A673 (cell line): ENCODE data around the gene CT47C1. TPM values are rescaled to one million over a fixed set of nuclear protein-coding genes. Genes with fewer than 3 reads are reported as not detected.
"Not testable (repeated sequence)": the region's sequence is repeated elsewhere in the genome, so short reads cannot be mapped to it uniquely, and the experiment has no call there.

Experiments
- Bru-seq: library from RNA; stranded (reverse); fragments of 400-500 nt; gene quantifications from one replicate; lab custom pipeline; 2021; lab: Mats Ljungman, UMichigan
- BruChase-seq, 2 experiments: library from RNA; stranded (reverse); fragments of 400-500 nt; gene quantifications; one replicate each; lab custom pipeline; 2021; lab: Mats Ljungman, UMichigan
- BruUV-seq: library from RNA; stranded (reverse); fragments of 400-500 nt; replicated peaks from 2 replicates; lab custom pipeline; 2021; lab: Mats Ljungman, UMichigan
- CTCF ChIA-PET: fragments of 300-600 bp; sonication (Branson Sonifier 250); formaldehyde crosslinking; loops from one replicate; lab custom pipeline; 2022; ENCODE audit warnings: antibody characterized with exemption; lab: Charles Lee
- POLR2A ChIA-PET: fragments of 300-600 bp; sonication (Branson Sonifier 250); formaldehyde crosslinking; loops from one replicate; lab custom pipeline; 2022; ENCODE audit warnings: antibody characterized with exemption; ENCODE audit not compliant: low non-redundant PET; lab: Charles Lee
- DNase-seq: peaks from one replicate; pipeline ENCODE4 v3.0.0-alpha.2; 2015; ENCODE audit warnings: low spot score
- H3K27ac ChIP-seq: fragments of 200-600 bp; sonication (generic); 2 replicates; pipeline ENCODE4 v1.5.1; 2016; ENCODE audit warnings: mixed run types, low read depth, mild to moderate bottlenecking, mixed read lengths, antibody characterized with exemption, low read length; ENCODE audit not compliant: poor library complexity, severe bottlenecking
- H3K27me3 ChIP-seq: fragments of 200-600 bp; sonication (generic); replicated peaks from 2 replicates; pipeline ENCODE4 v1.6.1; 2017; ENCODE audit warnings: mixed run types, low read depth, mild to moderate bottlenecking, mixed read lengths, antibody characterized with exemption, low read length; ENCODE audit not compliant: insufficient read depth, poor library complexity
- H3K36me3 ChIP-seq: fragments of 200-600 bp; sonication (generic); 2 replicates; pipeline ENCODE4 v1.6.1; 2016; ENCODE audit warnings: mixed run types, mild to moderate bottlenecking, mixed read lengths, antibody characterized with exemption, low read length; ENCODE audit not compliant: insufficient read depth, poor library complexity, severe bottlenecking
- H3K4me1 ChIP-seq: fragments of 200-600 bp; sonication (generic); 2 replicates; pipeline ENCODE4 v1.6.1; 2017; ENCODE audit warnings: mixed run types, mild to moderate bottlenecking, mixed read lengths, antibody characterized with exemption, low read length; ENCODE audit not compliant: insufficient read depth, poor library complexity, severe bottlenecking
- H3K4me3 ChIP-seq: fragments of 200-600 bp; sonication (generic); 2 replicates; pipeline ENCODE4 v1.5.1; 2016; ENCODE audit warnings: low read depth, mixed run types, mild to moderate bottlenecking, mixed read lengths, low read length; ENCODE audit not compliant: poor library complexity, severe bottlenecking
- H3K9me3 ChIP-seq: fragments of 200-600 bp; sonication (generic); 2 replicates; pipeline ENCODE4 v1.6.1; 2016; ENCODE audit warnings: mixed run types, low read depth, mild to moderate bottlenecking, mixed read lengths, antibody characterized with exemption, low read length; ENCODE audit not compliant: poor library complexity, severe bottlenecking
- EZH2 ChIP-seq: fragments of 200-600 bp; sonication (generic); IDR thresholded peaks from 2 replicates; pipeline ENCODE4 v1.6.1; 2017; ENCODE audit warnings: borderline replicate concordance, low read depth, mild to moderate bottlenecking, mixed read lengths, antibody characterized with exemption, low read length; ENCODE audit not compliant: poor library complexity, severe bottlenecking
- intact Hi-C: fragments of 100-400 bp; cut with micrococcal nuclease; formaldehyde crosslinking; loops from one replicate; pipeline ENCODE4 v1.10.0; 2022; ENCODE audit not compliant: unreplicated experiment
- long read RNA-seq: library from polyadenylated mRNA; stranded (forward); transcript quantifications from one replicate; pipeline ENCODE4 v2.0.0, GENCODE V29; 2022
- total RNA-seq: library from RNA; stranded (reverse); gene quantifications from 2 replicates; pipeline ENCODE4 v1.2.3, GENCODE V29; 2021
- TF ChIP-seq, protein P1 (sequence below): fragments of 300-800, 200-600 bp; sonication (generic); conservative IDR thresholded peaks from 2 replicates; pipeline ENCODE4 v1.5.1; 2017; ENCODE audit warnings: low read depth, mild to moderate bottlenecking, antibody characterized with exemption, low read length, moderate library complexity, mixed read lengths

Gene CT47C1
- not detected in 2 replicates for total RNA-seq
- not detected for Bru-seq, nascent RNA
- not detected for BruChase-seq, experiment 1, labeled RNA remaining after a 2-hour chase
- BruChase-seq, experiment 2, labeled RNA remaining after a 6-hour chase, result not detected
- long read RNA-seq, result 0 reads

DNA sequence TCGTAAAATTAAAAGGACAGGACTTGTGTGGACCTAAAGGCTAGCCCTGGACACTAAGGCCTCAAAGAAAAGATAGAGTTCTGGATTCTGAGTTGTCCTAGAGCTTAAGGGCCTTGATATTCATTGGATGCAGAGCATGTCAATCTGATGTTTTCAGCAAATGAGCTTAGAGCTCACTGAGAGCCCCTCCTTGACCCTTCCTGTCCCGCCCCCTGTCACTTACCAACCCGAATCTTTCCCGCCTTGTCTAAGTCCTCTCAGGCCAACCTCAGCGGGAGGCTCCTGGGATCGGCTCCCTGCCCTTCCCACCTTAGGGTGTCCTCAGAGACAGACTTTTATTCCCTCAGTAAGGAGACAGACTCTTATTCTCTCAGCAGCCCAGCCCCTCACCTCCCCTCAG, at the start of gene CT47C1:
CT47C1 (plus strand) TSS at position 250 of the 400 bp plus-strand sequence. CDS start 233 bp downstream, outside the sequence.
- H3K36me3 ChIP-seq, result no peaks in the 10 kb centered on the region
- DNase-seq, result peak; percentile 2
- H3K4me3 ChIP-seq, result no peak within 1 kb of the TSS
- TF ChIP-seq EZH2, result no peak
- TF ChIP-seq, protein P1, sequence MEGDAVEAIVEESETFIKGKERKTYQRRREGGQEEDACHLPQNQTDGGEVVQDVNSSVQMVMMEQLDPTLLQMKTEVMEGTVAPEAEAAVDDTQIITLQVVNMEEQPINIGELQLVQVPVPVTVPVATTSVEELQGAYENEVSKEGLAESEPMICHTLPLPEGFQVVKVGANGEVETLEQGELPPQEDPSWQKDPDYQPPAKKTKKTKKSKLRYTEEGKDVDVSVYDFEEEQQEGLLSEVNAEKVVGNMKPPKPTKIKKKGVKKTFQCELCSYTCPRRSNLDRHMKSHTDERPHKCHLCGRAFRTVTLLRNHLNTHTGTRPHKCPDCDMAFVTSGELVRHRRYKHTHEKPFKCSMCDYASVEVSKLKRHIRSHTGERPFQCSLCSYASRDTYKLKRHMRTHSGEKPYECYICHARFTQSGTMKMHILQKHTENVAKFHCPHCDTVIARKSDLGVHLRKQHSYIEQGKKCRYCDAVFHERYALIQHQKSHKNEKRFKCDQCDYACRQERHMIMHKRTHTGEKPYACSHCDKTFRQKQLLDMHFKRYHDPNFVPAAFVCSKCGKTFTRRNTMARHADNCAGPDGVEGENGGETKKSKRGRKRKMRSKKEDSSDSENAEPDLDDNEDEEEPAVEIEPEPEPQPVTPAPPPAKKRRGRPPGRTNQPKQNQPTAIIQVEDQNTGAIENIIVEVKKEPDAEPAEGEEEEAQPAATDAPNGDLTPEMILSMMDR, result no peak
- ChIA-PET CTCF (no interaction called here), POLR2A (no interaction called here)
- no TSS peak for BruUV-seq
- H3K9me3 ChIP-seq, result no peaks in the 10 kb centered on the region
- no peak within 1 kb of the TSS for H3K27ac ChIP-seq
- H3K27me3 ChIP-seq, result peaks cover 11% of the 10 kb centered on the region
- intact Hi-C loops, result no loop called here
- no peaks in the 10 kb centered on the region for H3K4me1 ChIP-seq

DNA sequence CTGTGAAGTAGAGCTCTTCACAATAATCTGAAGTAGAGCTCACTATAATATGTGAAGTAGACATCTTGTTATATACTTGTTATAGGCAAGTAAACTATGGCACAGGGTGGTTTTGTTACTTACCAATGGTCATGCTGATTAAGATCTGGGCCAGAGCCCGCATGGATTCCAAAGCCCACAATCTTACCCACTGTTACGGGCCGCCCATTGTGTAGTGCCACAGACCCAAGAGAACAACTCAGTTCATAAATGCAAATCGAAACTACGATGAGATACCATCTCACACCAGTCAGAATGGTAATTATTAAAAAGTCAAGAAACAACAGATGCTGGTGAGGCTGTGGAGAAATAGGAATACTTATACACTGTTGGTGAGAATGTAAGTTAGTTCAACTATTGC, 46.9 kb upstream of the CT47C1 start:
- POLR2A ChIA-PET, result no interaction called here
- DNase-seq, result no peak
- intact Hi-C loops, result no loop called here
- Histone ChIP-seq H3K9me3 (no peaks in the 10 kb centered on the region), H3K4me1 (no peaks in the 10 kb centered on the region), H3K27ac (no peak overlapping the region), H3K27me3 (no peaks in the 10 kb centered on the region), H3K4me3 (no peak overlapping the region), H3K36me3 (no peaks in the 10 kb centered on the region)
- BruUV-seq, result no TSS peak
- CTCF ChIA-PET, result no interaction called here
- no peak for TF ChIP-seq EZH2
- TF ChIP-seq, protein P1, result no peak

DNA sequence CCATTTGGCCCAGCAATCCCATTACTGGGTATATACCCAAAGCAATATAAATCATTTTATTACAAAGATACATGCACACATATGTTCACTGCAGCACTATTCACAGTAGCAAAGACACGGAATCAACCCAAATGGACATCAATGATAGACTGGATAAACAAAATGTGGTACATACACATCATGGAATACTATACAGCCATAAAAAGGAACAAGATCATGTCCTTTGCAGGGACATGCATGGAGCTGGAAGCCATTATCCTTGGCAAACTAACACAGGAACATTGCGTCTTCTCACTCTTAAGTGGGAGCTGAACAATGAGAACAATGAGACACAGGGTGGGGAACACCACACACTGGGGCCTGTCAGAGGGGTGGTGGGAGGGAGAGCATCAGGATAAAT, 46.4 kb upstream of the CT47C1 start:
- BruUV-seq, DNase-seq, H3K4me3 ChIP-seq, POLR2A ChIA-PET, intact Hi-C loops, H3K27ac ChIP-seq, CTCF ChIA-PET, H3K4me1 ChIP-seq, H3K27me3 ChIP-seq, H3K36me3 ChIP-seq, H3K9me3 ChIP-seq: not testable (repeated sequence)

DNA sequence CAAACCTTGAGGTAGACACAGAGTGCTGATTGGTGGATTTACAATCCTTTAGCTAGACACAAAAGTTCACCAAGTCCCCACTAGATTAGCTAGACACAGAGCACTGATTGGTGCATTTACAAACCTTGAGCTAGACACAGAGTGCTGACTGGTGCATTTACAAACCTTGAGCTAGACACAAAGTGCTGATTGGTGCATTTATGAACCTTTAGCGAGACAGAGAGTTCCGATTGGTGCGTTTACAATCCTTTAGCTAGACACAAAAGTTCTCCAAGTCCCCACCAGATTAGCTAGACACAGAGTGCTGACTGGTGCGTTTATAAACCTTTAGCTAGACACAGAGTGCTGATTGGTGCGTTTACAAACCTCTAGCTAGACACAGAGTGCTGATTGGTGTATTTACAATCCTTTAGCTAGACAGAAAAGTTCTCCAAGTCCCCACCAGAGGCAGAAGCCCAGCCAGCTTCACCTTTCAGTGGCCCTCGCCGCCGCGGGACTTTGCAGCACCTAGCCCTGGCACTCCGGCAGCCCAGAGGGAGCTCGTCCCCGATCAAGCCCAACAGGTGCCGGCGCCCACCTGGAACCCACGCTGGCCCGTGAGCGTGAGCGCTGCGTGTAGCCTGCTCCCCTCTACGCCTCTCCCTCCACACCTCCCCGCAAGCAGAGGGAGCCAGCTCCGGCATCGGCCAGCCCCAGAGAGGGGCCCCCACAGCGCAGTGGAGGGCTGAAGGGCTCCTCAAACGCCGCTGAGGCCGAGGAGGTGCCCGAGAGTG, 44.6 kb upstream of the CT47C1 start:
- POLR2A ChIA-PET, CTCF ChIA-PET, BruUV-seq, DNase-seq, H3K9me3 ChIP-seq, H3K27ac ChIP-seq, H3K4me1 ChIP-seq, H3K36me3 ChIP-seq, H3K27me3 ChIP-seq, H3K4me3 ChIP-seq, intact Hi-C loops: not testable (repeated sequence)
